Muscle of leg (tissue), 11 donors: Measurements from ENCODE around the gene ADAM8. TPM values are rescaled to one million over a fixed set of nuclear protein-coding genes. Genes with fewer than 3 reads are reported as not detected.
"Not testable (repeated sequence)": the region's sequence is repeated elsewhere in the genome, so short reads cannot be mapped to it uniquely, and the experiment has no call there.

ENCODE experiments used
- DNase-seq: peaks from one replicate; pipeline ENCODE4 v3.0.0; 2013
- H3K27ac ChIP-seq: one replicate; pipeline ENCODE4 v1.5.1; 2013; ENCODE audit warnings: mild to moderate bottlenecking, low read length, control low read depth
- H3K27me3 ChIP-seq: one replicate; pipeline ENCODE4 v1.6.1; 2013; ENCODE audit warnings: low read length; ENCODE audit not compliant: control insufficient read depth, insufficient read depth
- H3K36me3 ChIP-seq: one replicate; pipeline ENCODE4 v1.6.1; 2013; ENCODE audit warnings: low read length; ENCODE audit not compliant: control insufficient read depth, insufficient read depth
- H3K4me1 ChIP-seq: one replicate; pipeline ENCODE4 v1.6.1; 2013; ENCODE audit warnings: low read length; ENCODE audit not compliant: control insufficient read depth, insufficient read depth
- H3K4me3 ChIP-seq: one replicate; pipeline ENCODE4 v1.5.1; 2013; ENCODE audit warnings: low read length, control low read depth
- H3K9me3 ChIP-seq: replicated peaks from 2 replicates; pipeline ENCODE4 v1.6.1; 2013; ENCODE audit warnings: low read depth, low read length; ENCODE audit not compliant: control insufficient read depth
- WGBS: methylation state at CpG from one replicate; pipeline ENCODE4 v1.1.5; 2013; ENCODE audit warnings: missing lambda C conversion rate; ENCODE audit not compliant: insufficient coverage; 5-methylcytosine and 5-hydroxymethylcytosine counted together
- polyA plus RNA-seq, 8 donors: library from polyadenylated mRNA; unstranded; fragments of 120-200 nt; gene quantifications; one replicate each; pipeline versions ENCODE4 v1.2.1 to v1.2.3, GENCODE V29; 2013; ENCODE audit warnings: inconsistent platforms in 1 of 8, low replicate concordance in 1 of 8; ENCODE audit not compliant: insufficient read length in 8 of 8, insufficient read depth in 1 of 8
- total RNA-seq: library from RNA; stranded (reverse); fragments of 120-200 nt; gene quantifications from one replicate; pipeline ENCODE4 v1.2.4, GENCODE V29; 2013

Gene ADAM8
- total and polyA plus RNA-seq, 9 donors, result 1.4 to 3.0 (median 1.9) TPM

DNA sequence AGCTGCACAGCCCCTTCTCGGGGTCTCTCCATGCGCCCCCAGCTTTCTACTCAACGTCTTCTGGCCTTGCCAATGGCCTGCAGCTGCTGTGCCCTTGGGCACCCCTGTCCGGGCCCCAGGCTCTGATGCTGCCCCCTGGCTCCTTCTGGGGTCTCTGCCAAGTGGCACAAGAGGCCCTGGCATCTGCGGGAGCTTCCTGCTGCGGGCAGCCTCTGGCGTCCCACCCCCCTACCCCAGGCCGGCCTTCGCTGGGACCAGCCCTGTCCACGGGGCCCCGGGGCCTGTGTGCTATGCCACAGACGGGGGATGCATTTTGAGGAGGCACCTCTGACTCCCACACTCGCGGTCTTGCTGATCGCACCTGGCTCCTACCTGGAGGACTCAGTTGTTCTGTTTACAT, 36.7 kb downstream of the ADAM8 start:
- H3K4me3 ChIP-seq, result no peak overlapping the region
- no peaks in the 10 kb centered on the region for H3K36me3 ChIP-seq
- peaks cover 13% of the 10 kb centered on the region for H3K4me1 ChIP-seq
- H3K27ac ChIP-seq, result no peak overlapping the region
- 87% methylated on average over 11 of the region's 15 CpGs for WGBS
- no peak for DNase-seq
- H3K9me3 ChIP-seq, result no peaks in the 10 kb centered on the region
- peaks cover 92% of the 10 kb centered on the region for H3K27me3 ChIP-seq

DNA sequence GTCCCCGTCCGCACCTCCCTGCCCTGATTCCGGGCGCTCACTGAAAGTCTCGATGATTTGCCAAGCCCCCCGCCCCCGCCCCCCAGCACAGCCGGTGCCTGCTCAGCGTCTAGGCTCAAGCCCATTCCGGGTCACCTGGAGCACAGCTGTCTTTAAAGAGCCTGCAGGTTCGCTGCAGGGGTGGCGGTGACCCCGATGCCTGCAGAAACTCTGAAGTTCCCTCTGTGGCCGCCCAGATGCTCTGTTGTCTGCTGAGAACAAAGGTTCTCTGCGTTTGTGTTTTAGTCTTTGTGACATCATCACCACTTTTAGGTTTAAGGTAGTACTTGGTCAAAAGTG, 38.2 kb downstream of the ADAM8 start:
- no peak overlapping the region for H3K4me3 ChIP-seq
- no peaks in the 10 kb centered on the region for H3K36me3 ChIP-seq
- peaks cover 13% of the 10 kb centered on the region for H3K4me1 ChIP-seq
- DNase-seq, result no peak
- no peaks in the 10 kb centered on the region for H3K9me3 ChIP-seq
- H3K27me3 ChIP-seq, result peaks cover 88% of the 10 kb centered on the region
- no peak overlapping the region for H3K27ac ChIP-seq
- 11% methylated on average over 14 of the region's 15 CpGs for whole genome bisulfite sequencing

DNA sequence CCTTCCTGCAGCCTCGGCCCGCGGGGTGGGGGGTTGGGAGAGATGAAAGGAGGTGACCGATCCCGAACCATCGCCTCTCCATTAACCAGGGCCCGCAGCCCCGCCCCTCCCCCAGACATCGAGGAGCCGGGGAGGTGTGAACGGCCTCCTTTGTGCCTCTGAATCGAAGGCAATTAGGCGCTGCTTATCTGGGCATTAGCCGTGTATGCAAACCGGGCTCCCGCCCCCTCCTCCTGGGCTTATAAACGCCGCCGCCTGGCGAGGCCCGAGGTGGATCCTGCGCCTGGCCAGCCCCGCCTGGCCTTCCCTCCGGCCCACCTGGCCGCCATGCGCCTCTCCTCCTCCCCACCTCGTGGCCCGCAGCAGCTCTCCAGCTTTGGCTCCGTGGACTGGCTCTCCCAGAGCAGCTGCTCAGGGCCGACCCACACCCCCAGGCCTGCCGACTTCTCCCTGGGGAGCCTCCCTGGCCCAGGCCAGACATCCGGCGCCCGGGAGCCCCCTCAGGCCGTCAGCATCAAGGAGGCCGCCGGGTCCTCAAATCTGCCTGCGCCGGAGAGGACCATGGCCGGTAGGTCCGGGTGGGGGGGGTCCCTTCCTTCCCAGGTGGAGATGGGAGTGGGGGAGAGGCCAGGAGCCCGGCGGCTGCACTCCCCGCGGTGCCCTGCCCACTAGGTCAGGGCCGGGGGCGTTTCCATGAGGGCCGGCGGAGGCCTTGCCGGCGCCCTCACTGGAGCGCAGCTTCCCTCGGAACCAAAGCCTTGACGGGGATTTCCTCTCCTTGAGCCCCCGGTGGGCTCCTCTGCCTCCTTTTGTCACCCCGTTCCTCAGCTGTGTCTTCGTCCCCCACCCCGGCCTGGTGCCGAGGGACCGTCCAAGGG, 38.8 kb downstream of the ADAM8 start, which contains the start of gene VENTX:
TSS of gene VENTX (plus strand) at position 268 of the 878 bp plus-strand sequence. CDS start at position 328, 60 bp downstream.
- Histone ChIP-seq H3K27me3 (peaks cover 88% of the 10 kb centered on the region), H3K9me3 (no peaks in the 10 kb centered on the region), H3K4me3 (no peak within 1 kb of the TSS), H3K27ac (no peak within 1 kb of the TSS), H3K4me1 (peaks cover 13% of the 10 kb centered on the region), H3K36me3 (no peaks in the 10 kb centered on the region)
- DNase-seq, result no peak
- 1% methylated on average over 45 of the region's 60 CpGs for WGBS

DNA sequence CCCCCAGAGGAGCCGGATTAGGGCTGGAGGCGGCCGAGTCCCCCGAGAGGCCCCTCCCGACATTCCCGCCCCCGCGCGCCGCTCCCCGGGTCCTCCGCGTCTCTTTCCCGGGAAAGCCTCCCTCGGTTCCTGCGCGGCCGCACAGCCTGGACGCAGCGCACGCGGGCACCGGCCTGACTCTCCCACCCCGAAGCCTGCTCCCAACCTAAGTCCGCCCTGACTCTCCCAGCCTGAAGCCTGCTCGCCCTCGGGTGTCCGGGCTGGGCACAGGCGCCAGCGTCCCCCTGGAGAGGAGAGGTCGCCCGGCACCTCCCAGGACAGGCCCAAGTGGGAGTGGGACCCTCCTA, 39.5 kb downstream of the ADAM8 start:
- under 1% methylated on average over 23 of the region's 32 CpGs for WGBS
- Histone ChIP-seq H3K4me3 (no peak overlapping the region), H3K36me3 (no peaks in the 10 kb centered on the region), H3K4me1 (peaks cover 13% of the 10 kb centered on the region), H3K27me3 (peaks cover 88% of the 10 kb centered on the region), H3K27ac (no peak overlapping the region), H3K9me3 (no peaks in the 10 kb centered on the region)
- DNase-seq, result no peak

DNA sequence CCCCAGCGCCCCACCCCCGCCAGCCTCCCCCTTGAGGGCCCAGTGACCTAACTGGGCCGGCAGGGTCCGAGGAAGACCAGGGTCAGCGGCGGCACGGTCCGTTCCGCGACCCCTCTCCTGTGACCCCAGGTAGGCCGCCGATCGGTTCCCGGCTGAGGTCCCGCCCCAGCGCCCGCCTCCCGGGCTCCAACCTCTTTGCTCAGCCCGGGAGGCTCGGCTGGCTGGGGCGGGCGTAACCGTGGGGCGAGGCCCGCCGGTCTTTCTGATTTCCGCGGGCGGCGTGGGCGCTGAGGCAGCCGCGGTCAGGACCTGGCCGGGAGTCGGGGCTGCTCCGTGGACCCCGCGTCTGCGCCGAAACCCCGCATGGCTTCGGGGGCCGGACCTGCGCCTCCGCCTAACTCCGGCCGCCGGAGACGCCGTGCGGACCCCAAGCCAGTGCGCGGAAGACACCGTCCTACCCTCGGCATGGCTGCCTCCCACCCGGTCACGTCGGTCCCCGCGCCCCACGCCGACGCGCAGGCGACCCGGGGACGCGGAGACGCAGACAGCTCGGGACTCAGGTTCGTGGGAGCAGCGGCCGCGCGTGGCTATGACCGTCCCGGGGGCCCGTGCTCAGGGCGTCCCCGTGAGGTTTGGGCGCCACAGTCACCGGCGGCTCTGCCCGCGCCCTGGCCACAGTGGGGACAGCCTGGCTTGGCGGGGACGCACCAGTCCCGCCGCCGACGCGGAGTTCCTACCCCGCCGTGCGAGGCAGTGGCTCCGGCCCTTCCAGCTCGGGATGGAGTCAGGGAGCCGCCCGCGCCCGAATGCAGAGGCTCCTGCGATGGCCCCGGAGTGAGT, 40.0 kb downstream of the ADAM8 start:
- Histone ChIP-seq H3K27ac (no peak overlapping the region), H3K27me3 (peaks cover 88% of the 10 kb centered on the region), H3K9me3 (no peaks in the 10 kb centered on the region), H3K4me3 (no peak overlapping the region), H3K4me1 (peaks cover 13% of the 10 kb centered on the region), H3K36me3 (no peaks in the 10 kb centered on the region)
- DNase-seq, result no peak
- WGBS, result under 1% methylated on average over 101 of the region's 103 CpGs

DNA sequence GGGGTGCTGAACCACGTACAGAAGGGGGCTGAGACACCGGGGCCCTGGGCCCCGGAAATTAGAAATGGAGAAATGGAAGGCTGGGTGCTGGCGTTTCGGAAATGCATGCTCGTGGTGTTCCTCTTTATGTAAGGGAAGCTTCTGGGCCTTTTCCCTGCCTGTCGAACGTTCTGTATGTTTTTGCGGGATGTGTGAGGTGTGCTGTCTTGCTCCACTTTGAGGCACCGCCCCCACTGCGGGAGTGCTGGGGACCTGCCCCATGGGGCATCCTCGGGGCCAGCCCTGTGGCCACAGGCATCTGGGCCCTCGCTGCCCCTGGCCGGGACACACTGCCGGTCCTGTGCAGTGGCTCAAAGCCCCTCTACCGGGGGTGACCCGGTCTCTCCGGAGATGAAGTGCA, 40.7 kb downstream of the ADAM8 start:
- no peaks in the 10 kb centered on the region for H3K9me3 ChIP-seq
- peak; percentile 34 for DNase-seq
- 2% methylated on average over 16 of the region's 18 CpGs for WGBS
- peaks cover 87% of the 10 kb centered on the region for H3K27me3 ChIP-seq
- no peak overlapping the region for H3K4me3 ChIP-seq
- H3K4me1 ChIP-seq, result peaks cover 13% of the 10 kb centered on the region
- H3K36me3 ChIP-seq, result no peaks in the 10 kb centered on the region
- no peak overlapping the region for H3K27ac ChIP-seq

DNA sequence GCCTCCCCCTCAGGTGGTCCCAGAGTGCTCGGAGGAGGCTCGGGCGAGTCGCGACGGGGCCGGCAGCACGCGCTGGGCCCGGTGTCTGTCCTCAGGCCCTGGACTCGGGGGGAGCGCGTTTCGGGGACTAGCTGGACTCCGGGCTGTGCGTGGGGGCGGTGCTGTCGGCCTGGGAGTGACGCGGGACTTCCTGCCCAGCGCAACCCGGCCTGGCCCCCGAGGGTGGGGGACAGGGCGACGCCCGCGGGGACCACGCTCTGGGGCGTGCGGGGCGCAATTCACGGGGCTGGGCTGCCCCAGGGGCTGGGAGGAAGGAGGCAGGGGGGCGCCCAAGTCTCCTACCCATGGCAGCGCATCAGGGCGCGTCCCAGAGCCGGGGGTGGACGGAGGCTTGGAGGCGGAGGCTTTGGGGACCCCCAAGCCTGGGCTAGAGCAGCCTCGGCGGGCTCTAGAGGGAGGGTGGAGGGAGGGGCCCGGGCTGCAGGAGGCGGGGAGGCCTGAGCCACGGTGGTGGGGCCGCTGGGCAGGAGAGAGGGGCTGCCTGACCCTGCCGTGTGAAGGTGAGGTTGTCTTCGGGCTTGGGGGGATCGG, 41.3 kb downstream of the ADAM8 start:
- Histone ChIP-seq H3K9me3 (no peaks in the 10 kb centered on the region), H3K36me3 (no peaks in the 10 kb centered on the region), H3K4me1 (peaks cover 13% of the 10 kb centered on the region), H3K4me3 (no peak overlapping the region), H3K27me3 (peaks cover 87% of the 10 kb centered on the region), H3K27ac (no peak overlapping the region)
- no peak for DNase-seq
- under 1% methylated on average over 43 of the region's 48 CpGs for WGBS

DNA sequence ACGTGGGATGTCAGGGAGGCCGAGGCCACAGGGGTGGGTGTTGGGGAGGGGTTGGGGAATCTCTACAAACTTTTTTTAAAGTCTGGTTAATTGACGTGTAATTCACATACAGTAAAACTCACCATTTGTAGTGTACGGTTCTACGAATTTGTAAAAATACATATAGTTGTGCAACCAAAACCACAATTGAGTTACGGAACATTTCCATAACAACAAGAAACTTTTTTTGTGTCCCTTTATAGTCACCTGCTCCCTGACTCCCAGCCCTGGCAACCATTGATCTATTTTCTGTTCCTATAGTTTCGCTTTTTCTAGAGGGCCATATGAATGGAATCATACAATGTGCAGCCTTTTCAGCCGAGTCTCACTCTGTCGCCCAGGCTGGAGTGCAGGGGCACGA, 41.9 kb downstream of the ADAM8 start:
- H3K27ac ChIP-seq, H3K36me3 ChIP-seq, H3K4me3 ChIP-seq, H3K9me3 ChIP-seq, DNase-seq: not testable (repeated sequence)
- H3K27me3 ChIP-seq, result peaks cover 84% of the 10 kb centered on the region
- no CpG with 5 or more reads among the region's 10 CpGs for WGBS
- peaks cover 13% of the 10 kb centered on the region for H3K4me1 ChIP-seq

DNA sequence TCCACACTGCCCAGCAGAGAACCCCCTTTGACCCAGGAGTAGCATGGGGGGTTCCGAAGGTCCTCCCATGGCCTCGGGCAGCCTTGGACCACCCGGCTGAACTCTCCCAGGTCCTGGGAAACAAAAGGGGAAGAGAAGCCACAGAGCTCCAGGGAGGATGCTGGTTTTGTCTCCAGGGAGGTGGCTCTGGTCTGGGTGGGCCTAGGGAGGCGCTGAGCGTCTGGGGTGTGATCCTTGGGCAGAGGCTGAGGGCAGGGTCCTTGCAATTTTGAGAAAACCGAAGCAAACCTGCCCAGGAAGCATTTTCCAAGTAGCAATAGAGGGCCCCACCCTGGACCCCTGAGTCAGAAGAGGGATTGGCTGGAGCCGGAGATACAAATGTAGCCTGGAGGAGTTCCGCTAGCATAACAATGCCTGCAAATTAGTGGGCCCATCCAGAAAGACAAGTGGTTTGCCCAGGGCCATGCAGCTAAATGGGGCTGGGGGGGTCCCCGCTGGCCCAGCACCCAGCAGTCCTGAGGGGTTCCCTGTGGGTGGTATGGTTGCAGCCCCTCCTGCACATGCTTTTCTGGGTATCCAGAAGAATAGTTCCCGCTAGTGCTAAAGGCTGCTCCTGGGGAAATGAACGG, 44.6 kb downstream of the ADAM8 start:
- Histone ChIP-seq H3K9me3 (no peaks in the 10 kb centered on the region), H3K4me3 (no peak overlapping the region), H3K27me3 (peaks cover 83% of the 10 kb centered on the region), H3K4me1 (peaks cover 4% of the 10 kb centered on the region), H3K27ac (no peak overlapping the region), H3K36me3 (no peaks in the 10 kb centered on the region)
- DNase-seq, result no peak
- WGBS, result 40% methylated on average over 10 of the region's 11 CpGs
